ENCODE data around the gene NUCB2. TPM values are rescaled to one million over a fixed set of nuclear protein-coding genes. Genes with fewer than 3 reads are reported as not detected.

The NUCB2 gene
- total and polyA plus RNA-seq, 2 of the 13 experiments (the other 11 are each of a cell fraction or from before 2014, with no cell fraction given) = 54.2 to 82.4 TPM

- TF ChIP-seq ZNF318 (CRISPR knock-in tag; IDR thresholded peaks at IDR 0.05) (no peak), ZNF652 (CRISPR knock-in tag; IDR thresholded peaks at IDR 0.05; ENCODE audit: borderline replicate concordance, low read depth) (no peak), ZNF770 (CRISPR knock-in tag; IDR thresholded peaks at IDR 0.05) (peak; percentile 50; the same call in 1 of the 2 replicates), THRA (CRISPR knock-in tag; IDR thresholded peaks at IDR 0.05; ENCODE audit: borderline replicate concordance) (no peak), ZSCAN21 (CRISPR knock-in tag; IDR thresholded peaks at IDR 0.05; ENCODE audit: borderline replicate concordance) (peak; percentile 47), ZNF232 (CRISPR knock-in tag; IDR thresholded peaks at IDR 0.05; ENCODE audit: borderline replicate concordance) (0 out of 2 replicates have a peak, but pooled peaks have one; percentile 23), ZNF230 (CRISPR knock-in tag; IDR thresholded peaks at IDR 0.05) (peak; percentile 90; the same call in 1 of the 2 replicates), ZNF567 (CRISPR knock-in tag; IDR thresholded peaks at IDR 0.05; ENCODE audit: borderline replicate concordance) (no peak), ZNF562 (CRISPR knock-in tag; IDR thresholded peaks at IDR 0.05; ENCODE audit: borderline replicate concordance) (no peak), MLXIP (CRISPR knock-in tag; IDR thresholded peaks at IDR 0.05; ENCODE audit: borderline replicate concordance) (no peak), ZNF430 (CRISPR knock-in tag; IDR thresholded peaks at IDR 0.05) (no peak), ZNF816 (CRISPR knock-in tag; IDR thresholded peaks at IDR 0.05; ENCODE audit: borderline replicate concordance) (no peak), ZNF598 (CRISPR knock-in tag; IDR thresholded peaks at IDR 0.05; ENCODE audit: borderline replicate concordance) (peak; percentile 87; the same call in 1 of the 2 replicates)
Observed at GRCh38 chr11:17276236-17277023, at the start of gene NUCB2 (continued).
